ENCODE results near the gene ATP8A2.
"Not testable (repeated sequence)": the region's sequence is repeated elsewhere in the genome, so short reads cannot be mapped to it uniquely, and the experiment has no call there.

Gene ATP8A2

GRCh38 chr13:25463496-25463895, 91.7 kb downstream of the ATP8A2 start:
- no peak for DNase-seq (ENCODE audit: low read depth)

GRCh38 chr13:25466880-25467279, 95.1 kb downstream of the ATP8A2 start:
- DNase-seq (ENCODE audit: low read depth): no peak

DNA sequence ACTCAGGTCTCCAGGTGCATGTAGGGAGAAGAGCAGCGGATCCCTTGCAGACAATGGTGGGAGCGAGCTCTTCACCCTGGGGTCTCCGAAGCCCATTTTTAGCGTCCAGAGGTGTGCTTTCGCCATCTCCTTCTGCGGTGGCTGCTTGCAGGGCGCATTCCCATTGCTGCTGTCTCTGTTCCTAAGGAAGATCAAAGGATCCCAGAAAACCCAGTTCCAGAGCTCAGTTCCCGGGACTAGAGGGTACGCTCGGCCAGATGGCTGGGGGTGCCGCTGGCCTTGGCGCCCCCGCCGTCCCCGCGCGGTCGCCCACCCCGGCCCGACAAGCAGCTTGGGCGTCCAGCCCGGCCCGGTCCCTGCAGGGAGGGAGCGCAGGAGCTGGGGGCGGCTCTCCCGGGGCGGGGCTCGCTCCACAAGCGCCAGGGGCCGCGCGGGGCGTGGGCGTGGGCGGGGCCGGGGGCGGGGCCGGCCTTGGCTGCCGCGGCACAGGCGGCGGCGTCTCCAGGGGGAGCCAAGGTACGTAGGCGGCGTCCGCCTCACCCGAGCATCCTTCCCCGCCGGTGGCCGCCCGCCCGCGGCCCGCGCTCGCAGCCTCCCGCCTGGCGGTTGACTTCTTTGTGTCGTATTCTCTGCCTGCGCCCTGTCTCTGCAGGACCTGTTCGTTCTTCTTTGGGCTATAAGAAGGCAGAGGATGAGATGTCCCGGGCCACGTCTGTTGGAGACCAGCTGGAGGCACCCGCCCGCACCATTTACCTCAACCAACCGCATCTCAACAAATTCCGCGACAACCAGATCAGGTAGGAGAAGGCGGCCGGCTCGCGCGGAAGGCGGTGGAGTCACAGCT, 96.8 kb downstream of the ATP8A2 start:
- no peak for DNase-seq (ENCODE audit: low read depth)

- DNase-seq (ENCODE audit: low read depth): no peak
These were observed 97.4 kb downstream of the ATP8A2 start for GRCh38 chr13:25469169-25469525.

- DNase-seq (ENCODE audit: low read depth): no peak
These were observed 102.1 kb downstream of the ATP8A2 start for GRCh38 chr13:25473864-25474263.

DNA sequence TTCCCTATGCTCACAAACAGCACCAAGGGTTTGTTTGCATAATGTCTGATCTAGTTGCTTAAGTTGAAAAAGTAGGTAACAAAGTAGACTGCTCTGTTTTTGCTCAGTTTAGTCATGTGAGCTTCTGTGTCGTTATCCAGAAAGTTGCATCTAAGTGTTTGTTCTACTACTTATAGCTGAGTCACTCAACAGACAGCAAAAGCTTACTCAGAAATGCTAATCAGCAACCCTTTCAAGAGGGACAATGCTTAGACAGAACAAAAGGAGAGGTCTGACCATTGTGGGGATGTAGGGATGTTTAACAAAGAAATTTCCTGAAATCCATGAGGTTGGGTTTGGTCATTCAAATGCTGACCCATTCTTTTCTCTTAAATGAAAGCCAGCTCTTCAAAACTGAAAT, 106.4 kb downstream of the ATP8A2 start:
- no peak for DNase-seq (ENCODE audit: low read depth)

DNA sequence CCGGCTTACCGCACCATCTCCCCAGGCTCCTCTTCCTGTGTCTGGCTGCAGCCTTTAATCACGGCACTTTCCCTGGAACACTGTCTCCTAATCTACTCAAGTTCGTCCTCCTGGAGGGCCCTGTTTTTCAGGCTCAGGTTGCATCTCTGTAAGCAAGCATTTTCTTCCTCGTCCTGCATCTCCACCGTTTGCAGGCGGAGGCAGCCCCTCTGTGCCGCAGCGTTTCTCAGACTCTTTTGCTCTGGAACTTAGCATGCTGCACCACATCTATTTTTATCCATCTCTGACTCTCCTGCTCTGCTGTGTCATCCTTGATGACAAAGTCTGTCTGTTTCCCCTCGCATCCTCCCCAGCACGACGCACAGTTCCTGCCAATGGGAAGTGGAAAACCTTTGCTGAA, 117.5 kb downstream of the ATP8A2 start:
- no peak for DNase-seq (ENCODE audit: low read depth)

DNA sequence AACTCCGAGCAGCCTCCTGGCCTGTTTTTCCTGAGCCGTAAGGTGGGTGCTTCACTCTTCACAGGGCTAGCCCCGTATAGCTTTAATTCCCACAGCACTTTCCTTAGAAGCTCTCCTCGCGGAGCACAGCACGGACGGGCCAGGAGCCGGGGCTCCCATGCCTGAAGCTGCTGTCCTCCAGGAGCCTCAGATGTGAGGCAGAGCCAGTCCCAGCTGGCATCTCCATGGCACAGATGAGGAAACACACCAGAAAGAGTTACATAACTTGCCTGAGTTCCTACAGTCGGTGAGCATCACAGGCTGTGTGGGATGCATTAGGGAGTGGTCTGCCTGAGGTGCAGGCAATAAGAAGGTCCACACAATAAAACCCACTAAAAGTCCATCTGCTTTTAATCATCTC, 118.5 kb downstream of the ATP8A2 start:
- DNase-seq (ENCODE audit: low read depth): no peak

GRCh38 chr13:25493931-25494640, 122.3 kb downstream of the ATP8A2 start:
- no peak for DNase-seq (ENCODE audit: low read depth)

DNA sequence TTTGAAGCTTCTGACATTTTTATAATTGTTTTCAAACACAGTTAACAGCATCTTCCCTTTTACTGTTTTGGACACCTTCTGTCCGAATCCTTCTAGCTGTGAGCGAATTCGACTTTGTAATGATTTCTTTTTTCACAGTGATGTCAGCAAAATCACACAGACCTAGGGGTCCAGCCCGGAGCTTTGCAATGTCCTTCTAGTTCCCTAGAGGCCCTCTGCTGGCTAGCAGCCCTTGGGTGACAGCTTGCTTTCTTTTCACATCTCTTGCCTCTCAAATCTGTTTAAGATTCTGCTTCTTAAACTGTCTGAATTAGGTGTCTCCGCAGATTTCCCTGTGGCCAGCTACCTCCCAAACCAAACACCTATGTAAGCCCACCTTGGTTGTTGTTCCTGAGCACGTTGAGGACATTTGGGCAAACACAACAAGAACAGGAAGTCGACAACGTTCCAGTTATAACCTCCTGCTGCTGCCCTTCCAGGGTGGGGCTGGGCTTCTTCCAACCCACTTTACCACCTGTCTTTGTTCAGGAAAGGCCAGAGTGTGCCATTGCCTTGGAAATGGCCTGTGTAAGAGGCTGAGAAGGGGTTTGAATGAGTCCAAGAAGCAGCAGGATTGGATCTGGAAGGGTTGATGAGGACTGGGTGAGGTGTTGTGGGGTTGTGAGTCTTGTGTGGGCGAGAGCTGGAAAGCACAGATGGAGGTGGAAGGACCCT, 123.1 kb downstream of the ATP8A2 start:
- DNase-seq (ENCODE audit: low read depth): no peak

- no peak for DNase-seq (ENCODE audit: low read depth)
These were observed 129.5 kb downstream of the ATP8A2 start for GRCh38 chr13:25501231-25501630.

DNA sequence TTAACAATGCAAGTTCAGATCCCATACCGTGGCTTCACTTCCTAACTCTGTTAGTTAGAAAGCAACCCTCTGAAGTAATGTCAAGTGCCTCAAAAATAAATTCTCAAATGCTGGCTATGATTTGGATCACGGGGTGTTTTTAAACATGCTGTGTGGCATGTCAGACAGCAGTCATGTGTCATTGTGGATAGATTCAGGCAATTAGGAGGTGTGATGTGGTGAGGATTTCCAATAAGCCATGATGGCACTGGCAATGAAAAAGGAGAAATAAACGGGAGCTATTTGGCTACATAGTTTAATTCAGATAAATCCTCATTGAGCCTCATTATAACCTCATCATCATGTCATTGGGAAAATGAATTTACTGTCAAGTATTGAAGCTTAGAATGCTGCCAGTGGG, 130.3 kb downstream of the ATP8A2 start:
- DNase-seq (ENCODE audit: low read depth): no peak

GRCh38 chr13:25502551-25502950, 130.8 kb downstream of the ATP8A2 start:
- no peak for DNase-seq (ENCODE audit: low read depth)

DNA sequence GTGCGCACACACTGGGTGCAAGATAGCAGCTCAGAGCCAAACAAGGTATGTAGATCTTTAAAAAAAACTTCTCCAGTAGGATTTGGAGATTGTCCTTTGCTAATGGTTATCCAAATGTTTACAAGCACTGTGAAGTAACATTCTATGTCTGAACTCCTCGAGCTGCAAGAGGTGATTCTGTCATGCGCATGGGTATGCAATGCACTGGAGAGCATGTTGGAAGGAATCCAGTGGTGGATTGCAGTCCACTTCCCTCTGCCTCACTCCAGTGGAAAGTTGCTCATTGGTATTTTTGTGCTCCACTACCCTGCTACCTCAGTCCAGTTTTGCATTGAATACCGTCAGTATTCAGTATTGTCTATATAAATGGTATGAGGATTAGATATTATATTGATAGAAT, 132.1 kb downstream of the ATP8A2 start:
- DNase-seq (ENCODE audit: low read depth): no peak

DNA sequence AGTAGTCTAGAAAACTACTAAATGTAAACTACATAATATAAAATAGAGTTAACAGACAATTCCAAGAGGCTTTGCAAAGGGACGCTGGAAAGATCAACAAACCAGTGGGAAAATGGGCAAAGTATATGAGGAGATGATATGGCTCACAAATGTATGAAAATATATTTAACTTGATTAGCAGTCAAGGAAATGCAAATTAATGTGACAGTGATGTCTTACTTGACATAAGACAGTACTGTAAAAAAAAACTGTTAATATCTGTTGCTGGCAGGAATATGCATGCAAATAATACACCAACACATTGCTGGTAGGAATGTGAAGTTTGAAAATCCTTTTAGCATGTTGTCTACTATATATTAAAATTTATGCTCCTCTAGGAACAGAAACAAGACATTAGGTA, 136.1 kb downstream of the ATP8A2 start:
- DNase-seq (ENCODE audit: low read depth): no peak

DNA sequence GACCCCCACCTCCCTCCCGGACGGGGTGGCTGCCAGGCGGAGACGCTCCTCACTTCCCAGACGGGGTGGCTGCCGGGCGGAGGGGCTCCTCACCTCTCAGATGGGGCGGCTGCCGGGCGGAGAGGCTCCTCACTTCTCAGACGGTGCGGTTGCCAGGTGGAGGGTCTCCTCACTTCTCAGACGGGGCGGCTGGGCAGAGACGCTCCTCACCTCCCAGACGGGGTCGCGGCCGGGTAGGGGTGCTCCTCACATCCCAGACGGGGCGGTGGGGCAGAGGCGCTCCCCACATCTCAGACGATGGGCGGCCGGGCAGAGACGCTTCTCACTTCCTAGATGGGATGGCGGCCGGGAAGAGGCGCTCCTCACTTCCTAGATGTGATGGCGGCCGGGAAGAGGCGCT, 141.3 kb downstream of the ATP8A2 start:
- not testable (repeated sequence) for DNase-seq (ENCODE audit: low read depth)

GRCh38 chr13:25518441-25518840, 146.7 kb downstream of the ATP8A2 start:
- no peak for DNase-seq (ENCODE audit: low read depth)

DNA sequence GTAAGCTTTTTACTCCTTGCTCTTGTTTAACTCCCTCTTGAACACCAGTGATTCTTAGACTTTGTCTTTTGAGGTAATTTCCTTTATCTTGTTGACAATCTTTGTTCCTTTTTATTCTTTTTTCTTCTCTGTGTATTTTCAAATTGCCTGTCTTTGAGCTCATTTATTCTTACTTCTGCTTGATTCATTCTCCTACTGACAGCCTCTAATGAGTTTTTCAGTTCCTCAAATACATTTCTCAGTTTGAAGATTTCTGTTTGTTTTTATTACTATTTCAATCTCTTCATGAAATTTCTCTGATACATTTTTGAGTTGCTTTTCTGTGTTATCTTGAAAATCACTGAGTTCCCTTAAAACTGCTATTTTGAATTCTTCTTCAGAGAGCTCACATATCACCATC, 154.1 kb downstream of the ATP8A2 start:
- DNase-seq (ENCODE audit: low read depth): no peak

DNA sequence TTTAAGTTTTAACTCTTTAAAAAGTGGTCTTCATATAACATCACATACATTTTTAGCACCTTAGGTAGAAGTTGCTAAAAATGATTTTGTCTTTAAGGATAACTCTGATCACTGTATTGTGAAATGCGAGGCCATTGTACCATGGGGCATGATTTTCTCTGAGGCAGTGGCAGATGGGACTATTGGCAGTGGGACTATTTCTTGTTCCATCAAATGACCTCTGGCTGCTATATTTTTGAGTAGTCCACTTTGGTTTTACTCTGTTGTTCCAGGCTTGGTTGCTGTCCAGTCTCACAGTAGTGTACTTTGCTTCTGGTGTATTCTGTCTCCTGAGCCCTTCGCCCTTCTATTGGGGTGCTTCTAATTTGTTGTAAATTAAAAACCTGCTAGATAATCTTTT, 156.5 kb downstream of the ATP8A2 start:
- no peak for DNase-seq (ENCODE audit: low read depth)

GRCh38 chr13:25529425-25529824, 157.7 kb downstream of the ATP8A2 start:
- no peak for DNase-seq (ENCODE audit: low read depth)

DNA sequence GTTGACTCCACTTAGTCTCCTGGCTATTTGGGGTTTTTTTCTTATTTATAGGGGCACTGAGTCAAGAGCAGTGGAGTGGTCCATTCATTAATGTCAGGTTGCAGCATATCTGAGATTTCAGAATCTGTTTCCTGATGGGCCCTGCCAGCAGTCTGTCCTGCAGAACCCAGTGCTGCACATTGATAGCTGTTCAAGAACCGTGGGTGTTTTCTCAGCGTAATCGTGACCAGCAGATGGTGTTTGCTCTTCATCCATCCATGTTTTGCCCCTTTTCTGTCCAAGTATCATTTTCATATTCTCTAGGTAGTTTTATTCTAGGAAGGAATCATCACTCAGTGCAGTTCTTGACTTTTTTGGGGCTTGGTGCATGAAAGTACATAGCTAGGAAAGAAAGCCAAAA, 166.5 kb downstream of the ATP8A2 start:
- DNase-seq (ENCODE audit: low read depth): no peak

DNA sequence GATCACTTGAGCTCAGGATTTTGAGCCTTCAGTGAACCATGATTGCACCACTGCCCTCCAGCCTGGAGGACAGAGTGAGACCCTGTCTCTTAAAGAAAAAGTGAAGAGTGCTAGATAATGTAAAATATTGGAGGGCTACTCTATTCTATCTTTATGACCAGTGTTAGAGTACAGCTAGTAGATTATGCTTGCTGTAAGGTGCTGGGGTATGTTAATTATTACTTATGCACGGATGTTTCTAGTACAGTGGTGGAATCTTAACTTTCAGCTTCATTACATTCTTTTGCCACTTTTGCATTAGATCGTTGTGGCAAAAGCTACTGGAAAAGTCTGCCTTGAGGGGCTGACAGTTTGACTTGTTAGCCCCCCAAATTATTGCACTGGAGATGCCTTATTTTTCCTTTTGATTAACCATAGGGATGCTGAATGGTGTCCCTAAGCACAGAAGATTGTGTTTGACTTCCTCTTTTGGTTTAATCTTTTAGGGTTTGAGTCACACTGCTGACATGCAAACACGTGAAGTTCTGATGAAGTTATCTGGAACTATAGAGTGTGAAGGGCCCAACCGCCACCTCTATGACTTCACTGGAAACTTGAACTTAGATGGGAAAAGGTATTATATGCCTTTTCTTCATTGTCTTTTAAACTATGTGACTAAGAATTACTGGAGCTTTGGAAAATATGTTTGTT, 169.8 kb downstream of the ATP8A2 start:
- DNase-seq (ENCODE audit: low read depth): no peak

Data from GM04504 (cell line).